ENCODE measurements around the gene MRGPRG.

DNA sequence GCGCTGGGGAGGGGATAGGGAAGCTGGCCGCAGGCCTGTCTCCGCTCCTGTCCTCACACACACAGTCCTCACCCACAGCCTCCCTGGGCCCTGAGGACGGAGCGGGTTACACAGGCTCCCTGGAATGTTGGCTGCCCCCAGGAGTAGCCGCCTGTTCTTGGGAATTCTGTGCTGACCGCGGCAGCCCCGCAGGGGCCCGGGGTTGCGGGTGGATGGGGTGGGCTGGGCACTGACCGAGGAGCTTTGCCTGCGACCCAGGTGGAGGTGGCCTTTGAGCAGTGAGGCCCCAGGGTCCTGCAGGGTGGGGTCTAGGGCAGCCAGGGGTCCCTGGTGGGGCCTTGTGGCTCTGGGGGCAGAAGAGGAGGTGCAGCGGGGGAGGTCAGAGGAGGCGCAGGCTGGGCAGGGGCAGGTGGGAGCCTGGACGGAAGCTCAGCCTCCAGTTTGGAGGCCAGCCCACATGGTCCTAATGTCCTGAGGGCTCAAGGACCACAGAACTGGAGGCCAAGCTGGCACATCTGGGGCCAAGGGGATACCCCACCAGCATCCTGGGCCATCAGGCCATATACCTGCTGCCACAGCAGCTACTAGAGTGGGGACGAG, 6.6 kb upstream of the MRGPRG start:
- TF ChIP-seq, protein P1, sequence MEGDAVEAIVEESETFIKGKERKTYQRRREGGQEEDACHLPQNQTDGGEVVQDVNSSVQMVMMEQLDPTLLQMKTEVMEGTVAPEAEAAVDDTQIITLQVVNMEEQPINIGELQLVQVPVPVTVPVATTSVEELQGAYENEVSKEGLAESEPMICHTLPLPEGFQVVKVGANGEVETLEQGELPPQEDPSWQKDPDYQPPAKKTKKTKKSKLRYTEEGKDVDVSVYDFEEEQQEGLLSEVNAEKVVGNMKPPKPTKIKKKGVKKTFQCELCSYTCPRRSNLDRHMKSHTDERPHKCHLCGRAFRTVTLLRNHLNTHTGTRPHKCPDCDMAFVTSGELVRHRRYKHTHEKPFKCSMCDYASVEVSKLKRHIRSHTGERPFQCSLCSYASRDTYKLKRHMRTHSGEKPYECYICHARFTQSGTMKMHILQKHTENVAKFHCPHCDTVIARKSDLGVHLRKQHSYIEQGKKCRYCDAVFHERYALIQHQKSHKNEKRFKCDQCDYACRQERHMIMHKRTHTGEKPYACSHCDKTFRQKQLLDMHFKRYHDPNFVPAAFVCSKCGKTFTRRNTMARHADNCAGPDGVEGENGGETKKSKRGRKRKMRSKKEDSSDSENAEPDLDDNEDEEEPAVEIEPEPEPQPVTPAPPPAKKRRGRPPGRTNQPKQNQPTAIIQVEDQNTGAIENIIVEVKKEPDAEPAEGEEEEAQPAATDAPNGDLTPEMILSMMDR (IDR thresholded peaks at IDR 0.05; ENCODE audit: poor library complexity, severe bottlenecking), result no peak
- TF ChIP-seq EZH2 (IDR thresholded peaks at IDR 0.05; ENCODE audit: borderline replicate concordance, insufficient read depth, low read length, poor library complexity, severe bottlenecking) (no peak), POLR2AphosphoS5 (IDR thresholded peaks at IDR 0.05) (no peak), RAD21 (conservative IDR thresholded peaks at IDR 0.05) (no peak), EP300 (conservative IDR thresholded peaks at IDR 0.05; ENCODE audit: poor library complexity, severe bottlenecking) (no peak)
- TF ChIP-seq, protein P2, sequence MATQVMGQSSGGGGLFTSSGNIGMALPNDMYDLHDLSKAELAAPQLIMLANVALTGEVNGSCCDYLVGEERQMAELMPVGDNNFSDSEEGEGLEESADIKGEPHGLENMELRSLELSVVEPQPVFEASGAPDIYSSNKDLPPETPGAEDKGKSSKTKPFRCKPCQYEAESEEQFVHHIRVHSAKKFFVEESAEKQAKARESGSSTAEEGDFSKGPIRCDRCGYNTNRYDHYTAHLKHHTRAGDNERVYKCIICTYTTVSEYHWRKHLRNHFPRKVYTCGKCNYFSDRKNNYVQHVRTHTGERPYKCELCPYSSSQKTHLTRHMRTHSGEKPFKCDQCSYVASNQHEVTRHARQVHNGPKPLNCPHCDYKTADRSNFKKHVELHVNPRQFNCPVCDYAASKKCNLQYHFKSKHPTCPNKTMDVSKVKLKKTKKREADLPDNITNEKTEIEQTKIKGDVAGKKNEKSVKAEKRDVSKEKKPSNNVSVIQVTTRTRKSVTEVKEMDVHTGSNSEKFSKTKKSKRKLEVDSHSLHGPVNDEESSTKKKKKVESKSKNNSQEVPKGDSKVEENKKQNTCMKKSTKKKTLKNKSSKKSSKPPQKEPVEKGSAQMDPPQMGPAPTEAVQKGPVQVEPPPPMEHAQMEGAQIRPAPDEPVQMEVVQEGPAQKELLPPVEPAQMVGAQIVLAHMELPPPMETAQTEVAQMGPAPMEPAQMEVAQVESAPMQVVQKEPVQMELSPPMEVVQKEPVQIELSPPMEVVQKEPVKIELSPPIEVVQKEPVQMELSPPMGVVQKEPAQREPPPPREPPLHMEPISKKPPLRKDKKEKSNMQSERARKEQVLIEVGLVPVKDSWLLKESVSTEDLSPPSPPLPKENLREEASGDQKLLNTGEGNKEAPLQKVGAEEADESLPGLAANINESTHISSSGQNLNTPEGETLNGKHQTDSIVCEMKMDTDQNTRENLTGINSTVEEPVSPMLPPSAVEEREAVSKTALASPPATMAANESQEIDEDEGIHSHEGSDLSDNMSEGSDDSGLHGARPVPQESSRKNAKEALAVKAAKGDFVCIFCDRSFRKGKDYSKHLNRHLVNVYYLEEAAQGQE (IDR thresholded peaks at IDR 0.05; ENCODE audit: borderline replicate concordance), result no peak

Measured in neural cell (in vitro differentiated cells).